GM19328 (cell line): Measurements from ENCODE around the gene GJB2.

Experiments
- ATAC-seq: cut with Tn5 transposase; IDR thresholded peaks from one replicate; pipeline ENCODE4 v1.9.1; 2021; ENCODE audit warnings: mild to moderate bottlenecking, moderate library complexity; ENCODE audit not compliant: unreplicated experiment

The GJB2 gene

DNA sequence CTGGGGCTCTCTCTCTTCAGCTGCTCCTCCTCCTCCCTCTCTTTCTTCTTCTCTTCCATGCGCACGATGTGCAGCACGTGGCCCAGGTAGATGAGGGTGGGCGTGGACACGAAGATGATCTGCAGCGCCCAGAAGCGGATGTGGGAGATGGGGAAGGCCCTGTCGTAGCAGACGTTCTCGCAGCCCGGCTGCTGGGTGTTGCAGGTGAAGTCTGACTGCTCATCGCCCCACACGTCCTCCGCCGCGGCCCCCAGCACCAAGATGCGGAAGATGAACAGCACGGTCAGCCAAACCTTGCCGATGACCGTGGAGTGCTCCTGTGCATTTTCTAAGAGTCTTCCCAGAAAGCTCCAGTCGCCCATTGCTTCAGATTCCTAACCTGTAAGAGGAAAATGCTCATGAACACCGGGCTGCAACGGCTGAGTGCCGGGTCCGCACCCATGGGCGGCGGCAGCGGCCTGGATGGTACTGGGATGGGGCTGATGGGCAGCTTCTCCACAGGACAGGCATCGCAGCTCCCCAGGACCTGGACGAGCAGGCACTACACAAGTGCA lies 49.7 kb downstream of the GJB2 start:
- ATAC-seq: no peak

DNA sequence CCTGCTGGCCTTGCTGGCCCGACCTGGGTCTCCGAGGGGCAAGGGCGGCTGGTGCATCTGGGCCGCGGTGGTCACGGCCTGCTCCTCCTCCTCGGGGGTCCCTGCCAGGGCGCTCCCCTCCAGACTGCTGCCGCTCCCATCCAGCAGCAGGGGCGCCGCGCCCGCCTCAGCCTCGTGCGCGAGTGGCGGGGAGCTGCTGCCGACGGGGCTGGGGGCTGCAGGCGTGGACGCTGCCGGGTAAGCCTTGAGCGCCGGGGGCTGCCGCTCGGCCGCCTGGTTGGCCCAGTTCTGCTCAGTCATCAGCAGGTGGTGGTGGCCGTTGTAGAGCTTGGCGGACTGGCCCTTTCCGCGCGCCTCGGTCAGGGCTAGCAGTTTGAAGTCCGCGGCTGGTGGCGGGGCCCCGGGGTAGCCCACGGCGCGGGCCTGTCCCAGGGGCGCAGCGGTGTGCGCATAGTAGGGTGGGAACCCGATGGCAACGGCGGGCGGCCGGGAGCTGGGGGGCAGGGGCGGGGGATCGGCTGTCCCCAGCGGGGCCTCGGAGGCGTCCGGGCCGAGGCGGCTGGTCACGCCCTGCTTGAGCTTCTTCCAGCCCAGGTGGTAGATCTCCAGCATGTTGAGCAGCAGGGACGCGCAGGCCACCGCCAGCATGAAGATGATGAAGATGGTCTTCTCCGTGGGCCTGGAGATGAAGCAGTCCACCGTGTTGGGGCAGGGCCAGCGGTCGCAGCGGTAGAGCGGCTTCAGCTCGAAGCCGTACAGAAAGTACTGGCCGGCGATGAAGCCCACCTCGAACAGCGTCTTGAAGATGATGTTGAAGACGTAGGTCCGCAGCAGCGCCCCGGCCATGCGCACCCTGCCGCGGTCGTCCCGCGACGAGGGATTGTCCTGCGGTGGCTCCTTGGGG lies 50.5 kb downstream of the GJB2 start:
- no peak for ATAC-seq

DNA sequence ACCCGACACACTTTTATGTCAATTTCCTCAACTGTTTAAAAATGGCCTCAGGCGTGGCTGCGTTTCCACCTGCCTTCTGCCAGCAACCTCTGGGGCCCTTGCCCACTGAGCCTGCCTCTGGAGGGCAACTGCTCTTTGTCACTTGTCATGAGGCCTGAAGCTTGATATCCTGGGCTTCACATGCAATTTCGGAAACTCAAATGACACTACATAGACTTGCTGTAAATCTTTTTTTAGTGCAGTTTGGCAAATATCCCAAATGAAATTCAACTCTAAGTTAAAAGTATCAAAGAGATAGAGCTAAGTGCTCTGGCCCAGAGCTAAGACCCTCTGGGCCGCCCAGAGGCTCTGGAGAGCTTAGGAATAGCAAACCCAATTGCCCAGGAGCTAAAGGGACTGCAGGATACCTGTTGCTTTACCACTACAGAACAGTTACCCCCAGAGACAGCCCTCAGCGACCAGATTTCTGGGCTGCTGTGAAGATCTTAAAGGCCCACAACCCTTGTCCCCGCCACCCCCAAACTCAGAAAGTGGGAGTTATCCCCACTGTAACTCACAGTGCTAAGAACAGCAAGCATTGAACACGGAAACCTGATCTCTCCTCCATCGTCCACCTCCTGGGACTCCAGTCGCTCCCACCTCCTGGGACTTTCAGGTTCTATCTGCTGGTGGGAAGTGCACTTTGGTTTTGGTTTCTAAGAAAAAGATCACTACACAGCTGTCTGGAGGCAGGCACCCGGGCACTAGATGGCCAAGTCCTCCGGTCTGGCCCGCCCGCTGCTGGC lies 51.3 kb downstream of the GJB2 start:
- no peak for ATAC-seq

DNA sequence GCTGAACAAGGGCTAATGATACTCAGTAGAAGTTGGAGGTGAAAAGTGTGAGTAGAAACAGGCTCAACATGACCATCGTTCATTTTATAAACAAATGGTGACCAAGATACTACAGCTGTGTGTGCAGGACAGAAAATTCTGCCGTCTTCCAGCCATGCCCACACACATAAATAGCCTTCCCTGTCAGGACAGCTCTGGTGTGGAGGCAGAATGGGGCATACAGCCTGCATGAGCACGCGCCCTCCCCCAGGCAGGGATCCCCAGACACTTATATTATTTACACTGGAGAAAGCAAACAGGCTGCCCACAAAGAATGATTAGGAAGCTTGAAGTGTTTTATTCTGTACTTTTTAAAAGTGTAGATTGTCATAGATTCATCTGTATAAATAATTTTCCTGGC lies 52.3 kb downstream of the GJB2 start:
- no peak for ATAC-seq

DNA sequence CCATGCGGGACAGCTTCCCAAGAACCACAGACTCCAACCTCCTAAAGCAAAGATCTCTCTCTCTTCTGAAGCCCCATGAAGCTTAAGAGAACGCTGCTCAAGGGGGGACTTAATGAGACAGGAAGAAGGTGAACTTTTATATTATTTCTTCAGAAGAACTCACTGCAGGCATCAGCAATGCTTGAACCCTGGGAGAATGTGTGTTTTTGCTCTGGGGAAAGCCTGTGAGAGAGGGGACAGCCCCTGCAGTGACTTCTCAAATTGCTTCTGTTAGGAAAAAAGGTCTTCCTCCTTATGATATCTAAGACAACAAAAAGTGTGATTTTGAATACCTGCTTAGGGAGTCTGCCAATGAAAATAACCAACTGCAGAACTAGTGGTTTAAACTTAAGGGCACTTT lies 54.9 kb downstream of the GJB2 start:
- no peak for ATAC-seq
